Activated CD4-positive, alpha-beta T cell treated with anti-CD3 and anti-CD28 coated beads, Interleukin-2, Interleukin-4, amounts not matched to agents 100 ng/mL and 50 ng/mL, durations not matched to agents 16 hours and 8 hours (primary cell): ENCODE data around the gene CHST3.
"Not testable (repeated sequence)": the region's sequence is repeated elsewhere in the genome, so short reads cannot be mapped to it uniquely, and the experiment has no call there.

Source experiments
- DNase-seq: peaks from one replicate; pipeline ENCODE4 v3.0.0-alpha.2; 2020; ENCODE audit warnings: low spot score

The CHST3 gene

GRCh38 chr10:71973777-71974488 lies 9.7 kb downstream of the CHST3 start:
- DNase-seq: no peak

GRCh38 chr10:71974489-71975021 lies 10.4 kb downstream of the CHST3 start:
- DNase-seq: peak; percentile 42

GRCh38 chr10:71975087-71975870 lies 11.1 kb downstream of the CHST3 start:
- no peak for DNase-seq

GRCh38 chr10:71975871-71976725 lies 11.9 kb downstream of the CHST3 start:
- DNase-seq: no peak

GRCh38 chr10:71977614-71977903 lies 13.4 kb downstream of the CHST3 start:
- DNase-seq: not testable (repeated sequence)

- DNase-seq: no peak
Measured at GRCh38 chr10:71978476-71978875, 14.3 kb downstream of the CHST3 start.

GRCh38 chr10:71978988-71979691 lies 14.9 kb downstream of the CHST3 start:
- DNase-seq: no peak

GRCh38 chr10:71979692-71980062 lies 15.5 kb downstream of the CHST3 start:
- no peak for DNase-seq

- DNase-seq: no peak
Measured at GRCh38 chr10:71980181-71981014, 16.2 kb downstream of the CHST3 start.

GRCh38 chr10:71981015-71981875 lies 17.1 kb downstream of the CHST3 start:
- no peak for DNase-seq

- DNase-seq: no peak
Measured at GRCh38 chr10:71981876-71982230, 17.7 kb downstream of the CHST3 start.

- DNase-seq: no peak
Measured at GRCh38 chr10:71982269-71983178, 18.3 kb downstream of the CHST3 start.

- no peak for DNase-seq
Measured at GRCh38 chr10:71984126-71984808, 20.1 kb downstream of the CHST3 start.

- no peak for DNase-seq
Measured at GRCh38 chr10:71984809-71985388, 20.7 kb downstream of the CHST3 start.

- peak; percentile 48 for DNase-seq
Measured at GRCh38 chr10:71985542-71986250, 21.5 kb downstream of the CHST3 start.

- not testable (repeated sequence) for DNase-seq
Measured at GRCh38 chr10:71988895-71989294, 24.7 kb downstream of the CHST3 start.
